GM21576 (cell line): ENCODE data around the gene MAP2K5.
A peak's percentile ranks its signal among the peaks of the same experiment; 100 is the strongest.

Experiments
- ATAC-seq: cut with Tn5 transposase; IDR thresholded peaks from one replicate; pipeline ENCODE4 v1.9.1; 2021; ENCODE audit warnings: mild to moderate bottlenecking, moderate library complexity; ENCODE audit not compliant: unreplicated experiment

The MAP2K5 gene

GRCh38 chr15:67777071-67777470 is 234.6 kb downstream of the MAP2K5 start:
- ATAC-seq = no peak

DNA sequence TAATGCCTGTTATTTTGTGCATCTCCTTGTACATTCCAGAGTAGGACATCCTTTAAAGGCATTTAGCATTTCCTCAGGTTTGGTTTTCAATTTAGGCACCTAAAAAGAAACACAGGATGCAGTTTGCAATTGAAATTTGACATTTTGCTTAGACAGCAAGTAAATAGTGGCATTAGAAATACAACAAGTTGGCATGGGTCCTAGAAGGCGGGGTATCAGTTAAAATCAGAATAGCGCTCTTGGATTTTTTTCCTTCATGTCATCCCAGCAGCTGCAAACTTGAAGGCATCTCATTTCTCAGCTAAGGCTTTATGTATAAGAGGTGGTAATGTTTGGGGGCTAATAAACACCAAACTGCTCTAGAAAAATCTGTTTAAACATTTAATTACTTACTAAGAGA is 235.3 kb downstream of the MAP2K5 start:
- ATAC-seq = no peak

GRCh38 chr15:67778968-67779548 is 236.6 kb downstream of the MAP2K5 start:
- ATAC-seq = no peak

DNA sequence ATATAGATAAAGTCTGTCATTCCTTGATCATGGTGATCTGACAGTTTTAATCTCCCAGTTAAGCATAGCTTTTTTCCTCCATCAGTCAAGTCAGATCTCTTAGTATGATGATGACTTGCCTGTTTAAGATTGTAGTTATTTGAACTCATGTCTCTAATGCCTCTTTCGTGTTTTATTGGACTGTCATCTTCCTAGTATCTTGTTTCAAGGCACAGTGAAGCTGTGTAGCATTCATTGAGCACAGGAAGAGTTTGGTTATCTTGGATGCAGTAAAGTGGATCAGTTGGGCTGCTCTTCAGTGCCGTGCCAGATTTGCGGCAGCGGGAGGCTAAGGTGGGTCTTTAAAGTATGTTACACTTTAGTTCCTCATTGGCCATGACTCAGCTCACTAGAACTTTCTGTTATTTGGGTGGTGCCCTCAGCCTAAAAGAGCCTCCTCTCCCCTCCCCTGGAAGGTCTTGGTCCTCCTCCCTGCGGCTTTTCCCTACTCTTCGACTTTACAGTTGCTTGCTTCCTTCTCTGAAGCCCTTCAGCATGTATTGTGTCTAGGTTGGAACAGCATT is 237.1 kb downstream of the MAP2K5 start:
- ATAC-seq = no peak

- ATAC-seq = no peak
Observed at GRCh38 chr15:67781061-67781460, 238.6 kb downstream of the MAP2K5 start.

GRCh38 chr15:67781907-67782690 is 239.6 kb downstream of the MAP2K5 start:
- no peak for ATAC-seq

GRCh38 chr15:67782691-67782991 is 240.1 kb downstream of the MAP2K5 start:
- no peak for ATAC-seq

DNA sequence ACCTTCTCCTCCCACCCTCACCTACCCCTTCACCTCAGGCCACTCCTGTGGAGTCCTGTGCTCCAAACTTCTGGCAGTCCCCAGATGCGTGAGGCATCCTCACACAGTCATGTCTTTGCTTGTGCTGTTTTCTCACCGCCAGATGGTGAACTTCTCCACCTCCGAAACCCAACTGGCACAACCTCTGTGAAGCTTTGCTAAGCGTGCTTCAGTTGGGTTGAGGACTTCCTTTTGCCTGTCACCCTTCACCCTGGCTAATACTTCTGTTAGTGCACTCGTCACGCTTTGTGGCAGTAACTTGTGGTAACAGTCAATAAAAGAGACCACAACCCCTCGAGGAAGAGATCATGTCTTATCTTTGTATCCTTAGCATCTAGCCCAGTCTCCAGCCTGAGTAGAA is 240.8 kb downstream of the MAP2K5 start:
- ATAC-seq = peak; percentile 40

DNA sequence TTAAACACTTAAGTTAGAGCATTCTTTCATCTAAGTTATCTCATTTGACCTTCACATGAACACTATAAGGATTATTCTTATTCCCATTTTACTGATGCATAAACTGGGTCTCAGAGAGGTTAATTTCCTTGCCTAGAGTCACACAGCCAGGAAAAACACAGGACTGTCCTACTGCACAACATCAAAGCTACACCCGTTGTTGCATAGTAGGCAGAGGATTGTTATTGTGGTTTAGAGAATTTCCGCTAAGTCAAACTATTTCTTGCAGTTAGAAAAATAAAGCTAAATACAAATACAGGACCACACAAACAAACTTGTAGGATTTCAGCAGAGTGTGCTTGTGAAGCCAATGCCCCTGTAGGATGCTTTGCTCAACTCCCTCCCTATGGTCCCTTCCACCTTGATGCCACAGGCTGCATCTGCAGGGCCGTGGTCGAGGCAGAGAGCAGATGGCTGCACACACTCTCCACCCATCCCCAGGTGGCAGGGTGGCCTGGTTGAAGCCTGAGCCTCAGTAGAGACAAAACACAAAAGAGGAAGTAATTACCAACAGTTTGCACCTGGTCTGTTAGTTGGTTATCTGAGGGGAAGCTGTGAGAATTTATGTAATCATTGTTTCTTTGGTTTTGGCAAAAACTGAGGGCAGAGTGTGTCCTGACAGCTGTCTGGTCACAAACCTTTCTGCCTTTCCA is 241.7 kb downstream of the MAP2K5 start:
- ATAC-seq = peak; percentile 87

GRCh38 chr15:67784856-67785430 is 242.4 kb downstream of the MAP2K5 start:
- no peak for ATAC-seq

DNA sequence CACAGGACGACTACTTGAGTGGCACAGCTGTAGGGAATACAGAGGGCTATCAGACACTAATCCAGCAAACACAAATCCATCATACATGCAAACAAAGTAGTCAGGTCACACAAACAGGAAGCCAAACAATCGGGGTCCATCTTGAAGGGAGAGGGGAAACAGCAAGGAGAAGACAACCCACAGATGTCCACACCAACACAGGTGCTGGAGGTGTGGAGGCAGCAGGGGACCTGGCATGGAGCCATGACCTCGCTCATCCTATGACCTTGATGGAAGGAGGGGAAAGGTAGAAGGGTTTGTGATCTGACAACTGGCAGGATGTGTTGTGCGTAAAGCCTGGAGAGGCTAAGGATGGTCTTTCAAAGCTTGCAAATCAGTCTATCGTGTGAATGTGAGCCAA is 242.9 kb downstream of the MAP2K5 start:
- ATAC-seq = no peak

GRCh38 chr15:67786646-67787045 is 244.1 kb downstream of the MAP2K5 start:
- no peak for ATAC-seq

- ATAC-seq = no peak
Observed at GRCh38 chr15:67788986-67789385, 246.5 kb downstream of the MAP2K5 start.

GRCh38 chr15:67790610-67791319 is 248.3 kb downstream of the MAP2K5 start:
- ATAC-seq = no peak

DNA sequence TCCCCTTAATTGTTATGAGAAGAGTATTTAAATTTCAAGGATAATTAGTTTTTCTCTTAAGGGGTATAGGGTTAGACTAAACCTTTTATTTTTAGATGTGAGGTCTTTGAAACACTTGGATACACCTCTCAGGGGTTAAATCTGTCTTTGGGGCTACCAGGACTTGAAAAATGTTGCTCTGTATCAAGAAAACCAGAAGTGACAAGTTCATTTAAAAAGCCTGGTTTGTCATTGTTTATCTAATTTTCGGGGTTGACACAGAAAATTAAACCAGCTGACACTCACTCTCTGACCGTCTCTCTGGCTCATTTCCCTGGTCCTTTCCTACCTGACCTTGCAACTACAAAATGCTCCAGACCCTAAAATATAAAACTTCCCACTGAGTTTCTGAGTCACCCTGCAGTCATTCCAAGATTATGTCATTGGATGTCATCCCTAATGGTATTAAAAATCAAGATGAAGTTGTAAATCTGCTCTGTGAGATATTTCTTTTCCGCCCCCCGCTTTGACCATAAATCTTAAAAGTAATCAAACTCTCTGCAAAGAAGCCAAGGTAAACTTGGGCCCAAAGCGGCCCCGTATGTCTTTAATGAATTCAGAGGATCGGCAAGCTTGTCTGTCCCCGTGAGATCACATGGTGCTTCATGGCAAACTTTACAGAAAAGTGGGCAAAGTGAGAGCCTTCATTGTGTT is 249.9 kb downstream of the MAP2K5 start:
- ATAC-seq = no peak

- ATAC-seq = no peak
Observed at GRCh38 chr15:67794832-67795574, 252.5 kb downstream of the MAP2K5 start.

- no peak for ATAC-seq
Observed at GRCh38 chr15:67796196-67797127, 254.0 kb downstream of the MAP2K5 start.

DNA sequence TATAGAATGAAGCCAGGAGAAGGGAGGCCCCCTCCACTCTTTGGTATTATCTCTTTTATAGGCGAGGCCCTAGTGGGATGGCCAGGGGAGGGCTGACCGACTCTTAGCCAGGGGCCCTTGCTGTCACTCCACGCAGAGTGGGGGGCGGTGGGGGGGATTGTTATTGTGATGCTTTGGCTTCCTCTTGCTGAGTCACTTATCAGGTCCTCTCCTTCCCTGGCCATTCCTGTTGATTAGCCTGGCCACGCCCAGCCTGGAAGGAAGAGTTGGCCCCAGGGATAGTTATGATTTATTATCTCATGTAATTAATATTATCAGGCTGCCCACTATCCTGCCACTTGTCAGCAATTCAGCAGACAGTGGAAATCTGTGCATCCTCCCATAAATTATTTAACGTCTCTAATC is 257.3 kb downstream of the MAP2K5 start:
- no peak for ATAC-seq

GRCh38 chr15:67801142-67801541 is 258.6 kb downstream of the MAP2K5 start:
- no peak for ATAC-seq
